Measurements from ENCODE around the gene OR7A17.

DNA sequence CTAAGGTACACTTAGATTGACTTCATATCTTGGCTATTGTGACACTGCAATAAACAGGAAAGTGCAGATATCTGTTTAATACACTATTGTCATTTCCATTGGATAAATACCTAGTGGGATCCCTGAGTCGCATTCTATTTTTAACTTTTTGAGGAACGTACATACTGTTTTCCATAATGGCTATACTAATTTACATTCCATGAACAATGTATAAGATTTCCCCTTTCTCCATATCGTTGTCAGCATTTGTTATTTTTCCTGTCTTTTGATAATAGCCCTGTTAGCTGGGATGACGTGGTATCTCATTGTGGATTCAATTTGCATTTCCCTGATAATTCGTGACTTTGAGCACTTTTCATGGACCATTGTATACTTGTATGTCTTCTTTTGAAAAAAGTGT lies 17.4 kb downstream of the OR7A17 start:
- TF ChIP-seq, protein P1, sequence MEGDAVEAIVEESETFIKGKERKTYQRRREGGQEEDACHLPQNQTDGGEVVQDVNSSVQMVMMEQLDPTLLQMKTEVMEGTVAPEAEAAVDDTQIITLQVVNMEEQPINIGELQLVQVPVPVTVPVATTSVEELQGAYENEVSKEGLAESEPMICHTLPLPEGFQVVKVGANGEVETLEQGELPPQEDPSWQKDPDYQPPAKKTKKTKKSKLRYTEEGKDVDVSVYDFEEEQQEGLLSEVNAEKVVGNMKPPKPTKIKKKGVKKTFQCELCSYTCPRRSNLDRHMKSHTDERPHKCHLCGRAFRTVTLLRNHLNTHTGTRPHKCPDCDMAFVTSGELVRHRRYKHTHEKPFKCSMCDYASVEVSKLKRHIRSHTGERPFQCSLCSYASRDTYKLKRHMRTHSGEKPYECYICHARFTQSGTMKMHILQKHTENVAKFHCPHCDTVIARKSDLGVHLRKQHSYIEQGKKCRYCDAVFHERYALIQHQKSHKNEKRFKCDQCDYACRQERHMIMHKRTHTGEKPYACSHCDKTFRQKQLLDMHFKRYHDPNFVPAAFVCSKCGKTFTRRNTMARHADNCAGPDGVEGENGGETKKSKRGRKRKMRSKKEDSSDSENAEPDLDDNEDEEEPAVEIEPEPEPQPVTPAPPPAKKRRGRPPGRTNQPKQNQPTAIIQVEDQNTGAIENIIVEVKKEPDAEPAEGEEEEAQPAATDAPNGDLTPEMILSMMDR (IDR thresholded peaks at IDR 0.05), result no peak
- no peak for TF ChIP-seq POLR2A (IDR thresholded peaks at IDR 0.05)
